Measurements from ENCODE around the gene KCNJ2. TPM values are rescaled to one million over a fixed set of nuclear protein-coding genes. Genes with fewer than 3 reads are reported as not detected.

KCNJ2 gene
- polyA plus RNA-seq, 1 donor (not counting 4 experiments of a cell fraction or from before 2014, with no cell fraction given) = 0.12 TPM

GRCh38 chr17:70217571-70217970, 48.2 kb downstream of the KCNJ2 start:
- Histone ChIP-seq H3K27me3 (ENCODE audit: control insufficient read depth, extremely low read depth, insufficient read depth, low read length) (no peaks in the 10 kb centered on the region), H3K9ac (ENCODE audit: control insufficient read depth, extremely low read depth, insufficient read depth, low read length) (no peak overlapping the region), H3K4me2 (ENCODE audit: control insufficient read depth, extremely low read depth, insufficient read depth, low read depth, low read length) (no peak overlapping the region), H3K27ac (ENCODE audit: control insufficient read depth, insufficient read depth, low read length) (no peak overlapping the region), H3K36me3 (ENCODE audit: control insufficient read depth in 2 of 2, extremely low read depth in 1 of 2, insufficient read depth in 2 of 2, low read length in 2 of 2) (no peaks in the 10 kb centered on the region), H3K79me2 (ENCODE audit: control insufficient read depth, insufficient read depth, low read length) (no peaks in the 10 kb centered on the region), H3K9me1 (ENCODE audit: control insufficient read depth, extremely low read depth, insufficient read depth, low read length) (no peaks in the 10 kb centered on the region), H3K9me3 (ENCODE audit: control insufficient read depth, low read depth, low read length) (no peaks in the 10 kb centered on the region), H4K20me1 (ENCODE audit: control insufficient read depth, extremely low read depth, insufficient read depth, low read length) (no peaks in the 10 kb centered on the region), H3K4me1 (ENCODE audit: control insufficient read depth, extremely low read depth, insufficient read depth, low read length) (no peaks in the 10 kb centered on the region), H3K4me3 (ENCODE audit: control insufficient read depth in 2 of 3, extremely low read depth in 1 of 3, insufficient read depth in 2 of 3, low read depth in 1 of 3, low read length in 3 of 3) (no peak overlapping the region), H2AFZ (ENCODE audit: control insufficient read depth, low read length) (no peak overlapping the region)
- FAIRE-seq = no peak
- dilution Hi-C loops (cut with MboI; ENCODE audit: extremely low pct_ligation_motif_present, low sequenced_read_pairs) = no loop called here
- DNase-seq (ENCODE audit: low read depth, low spot score) = no peak
- TF ChIP-seq EZH2 (IDR thresholded peaks at IDR 0.05; ENCODE audit: low read length) = no peak
- TF ChIP-seq CTCF (optimal IDR thresholded peaks at IDR 0.05 in 1 of 3, IDR thresholded peaks at IDR 0.05 in 1 of 3, conservative IDR thresholded peaks at IDR 0.05 in 1 of 3; ENCODE audit: extremely low read depth in 1 of 3, insufficient read depth in 2 of 3, low read length in 3 of 3) = no peak

- Histone ChIP-seq H4K20me1 (ENCODE audit: control insufficient read depth, extremely low read depth, insufficient read depth, low read length) (no peaks in the 10 kb centered on the region), H3K4me3 (ENCODE audit: control insufficient read depth in 2 of 3, extremely low read depth in 1 of 3, insufficient read depth in 2 of 3, low read depth in 1 of 3, low read length in 3 of 3) (no peak overlapping the region), H2AFZ (ENCODE audit: control insufficient read depth, low read length) (no peak overlapping the region), H3K27me3 (ENCODE audit: control insufficient read depth, extremely low read depth, insufficient read depth, low read length) (no peaks in the 10 kb centered on the region), H3K79me2 (ENCODE audit: control insufficient read depth, insufficient read depth, low read length) (no peaks in the 10 kb centered on the region), H3K9me3 (ENCODE audit: control insufficient read depth, low read depth, low read length) (no peaks in the 10 kb centered on the region), H3K9ac (ENCODE audit: control insufficient read depth, extremely low read depth, insufficient read depth, low read length) (no peak overlapping the region), H3K9me1 (ENCODE audit: control insufficient read depth, extremely low read depth, insufficient read depth, low read length) (no peaks in the 10 kb centered on the region), H3K4me2 (ENCODE audit: control insufficient read depth, extremely low read depth, insufficient read depth, low read depth, low read length) (no peak overlapping the region), H3K36me3 (ENCODE audit: control insufficient read depth in 2 of 2, extremely low read depth in 1 of 2, insufficient read depth in 2 of 2, low read length in 2 of 2) (no peaks in the 10 kb centered on the region), H3K4me1 (ENCODE audit: control insufficient read depth, extremely low read depth, insufficient read depth, low read length) (no peaks in the 10 kb centered on the region), H3K27ac (ENCODE audit: control insufficient read depth, insufficient read depth, low read length) (no peak overlapping the region)
- FAIRE-seq (no peak), DNase-seq (ENCODE audit: low read depth, low spot score) (no peak)
- dilution Hi-C loops (cut with MboI; ENCODE audit: extremely low pct_ligation_motif_present, low sequenced_read_pairs) = no loop called here
- TF ChIP-seq EZH2 (IDR thresholded peaks at IDR 0.05; ENCODE audit: low read length) = no peak
- TF ChIP-seq CTCF (optimal IDR thresholded peaks at IDR 0.05 in 1 of 3, IDR thresholded peaks at IDR 0.05 in 1 of 3, conservative IDR thresholded peaks at IDR 0.05 in 1 of 3; ENCODE audit: extremely low read depth in 1 of 3, insufficient read depth in 2 of 3, low read length in 3 of 3) = no peak
Observed at GRCh38 chr17:70225276-70225675, 55.9 kb downstream of the KCNJ2 start.

Other genes with a start within 250 kb of the KCNJ2 start
- not detected in 3 replicates for gene KCNJ16, start 94.3 kb upstream of the KCNJ2 start, polyA plus RNA-seq